PC-3 (cell line): Measurements from ENCODE around the gene RMDN2. TPM values are rescaled to one million over a fixed set of nuclear protein-coding genes. Genes with fewer than 3 reads are reported as not detected.

Experiments used
- ATAC-seq: fragments of 200-7000 bp; cut with Tn5 transposase; 2 replicates; pipeline ENCODE4 v1.9.1; 2020; ENCODE audit warnings: mild to moderate bottlenecking, moderate library complexity
- BruUV-seq: library from RNA; stranded (reverse); fragments of 400-500 nt; replicated peaks from 2 replicates; lab custom pipeline; 2021; lab: Mats Ljungman, UMichigan
- CTCF ChIA-PET: fragments of 300-600 bp; sonication (Branson Sonifier 250); formaldehyde crosslinking; loops from one replicate; lab custom pipeline; 2022; ENCODE audit warnings: antibody characterized with exemption; lab: Charles Lee
- POLR2A ChIA-PET: fragments of 300-600 bp; sonication (Branson Sonifier 250); formaldehyde crosslinking; loops from one replicate; lab custom pipeline; 2022; ENCODE audit warnings: antibody characterized with exemption; ENCODE audit not compliant: unreplicated experiment; lab: Charles Lee
- DNase-seq: peaks from one replicate; pipeline ENCODE4 v3.0.0-alpha.2; 2015
- H2AFZ ChIP-seq: fragments of 300-600 bp; sonication (generic); 2 replicates; pipeline ENCODE4 v1.6.0; 2016; ENCODE audit warnings: antibody characterized with exemption, low read length
- H3F3A ChIP-seq: fragments of 300-600 bp; sonication (generic); one replicate; pipeline ENCODE4 v1.6.0; 2017; ENCODE audit warnings: antibody characterized with exemption, low read length, control low read depth, mild to moderate bottlenecking; ENCODE audit not compliant: unreplicated experiment
- H3K27ac ChIP-seq: fragments of 300-600 bp; sonication (generic); 2 replicates; pipeline ENCODE4 v1.5.1; 2016; ENCODE audit warnings: mild to moderate bottlenecking, low read length
- H3K27me3 ChIP-seq: fragments of 300-600 bp; sonication (generic); 2 replicates; pipeline ENCODE4 v1.6.1; 2016; ENCODE audit warnings: low read length, mixed read lengths
- H3K36me3 ChIP-seq: fragments of 300-600 bp; sonication (generic); 2 replicates; pipeline ENCODE4 v1.6.1; 2016; ENCODE audit warnings: low read depth, mixed run types, low read length, mixed read lengths
- H3K4me1 ChIP-seq: fragments of 300-600 bp; sonication (generic); 2 replicates; pipeline ENCODE4 v1.5.1; 2016; ENCODE audit warnings: low read length; ENCODE audit not compliant: insufficient read depth
- H3K4me2 ChIP-seq: fragments of 300-600 bp; sonication (generic); 2 replicates; pipeline ENCODE4 v1.6.0; 2016; ENCODE audit warnings: low read length
- H3K4me3 ChIP-seq: fragments of 300-600 bp; sonication (generic); 2 replicates; pipeline ENCODE4 v1.5.1; 2016; ENCODE audit warnings: mild to moderate bottlenecking, low read length, mixed read lengths
- H3K79me2 ChIP-seq: fragments of 300-600 bp; sonication (generic); 2 replicates; pipeline ENCODE4 v1.6.1; 2017; ENCODE audit warnings: low read length, mixed read lengths
- H3K9ac ChIP-seq: fragments of 300-600 bp; sonication (generic); 2 replicates; pipeline ENCODE4 v1.6.0; 2016; ENCODE audit warnings: mild to moderate bottlenecking, low read length
- H3K9me2 ChIP-seq: fragments of 300-600 bp; sonication (generic); replicated peaks from 2 replicates; pipeline ENCODE4 v1.6.1; 2016; ENCODE audit warnings: mixed run types, low read length, mixed read lengths
- H3K9me3 ChIP-seq: fragments of 300-600 bp; sonication (generic); 2 replicates; pipeline ENCODE4 v1.6.1; 2016; ENCODE audit warnings: low read length, mixed read lengths
- H4K20me1 ChIP-seq: fragments of 300-600 bp; sonication (generic); 2 replicates; pipeline ENCODE4 v1.6.1; 2016; ENCODE audit warnings: low read length, mixed read lengths
- CTCF ChIP-seq: fragments of 300-600 bp; sonication (generic); conservative IDR thresholded peaks from 2 replicates; pipeline ENCODE4 v1.5.1; 2017; ENCODE audit warnings: antibody characterized with exemption, low read depth, mild to moderate bottlenecking, low read length
- EZH2 ChIP-seq: fragments of 300-600 bp; sonication (generic); IDR thresholded peaks from one replicate; pipeline ENCODE4 v1.6.1; 2017; ENCODE audit warnings: antibody characterized with exemption, mild to moderate bottlenecking, low read length; ENCODE audit not compliant: unreplicated experiment
- EZH2phosphoT487 ChIP-seq: fragments of 300-600 bp; sonication (generic); IDR thresholded peaks from 2 replicates; pipeline ENCODE4 v1.6.1; 2018; ENCODE audit warnings: mild to moderate bottlenecking, antibody characterized with exemption, low read length, borderline replicate concordance
- intact Hi-C: fragments of 100-400 bp; cut with micrococcal nuclease; formaldehyde crosslinking; loops from 2 replicates; pipeline ENCODE4 v1.9.0; 2023
- total RNA-seq: library from RNA; depleted of rRNA; stranded (reverse); fragments of >200 nt; gene quantifications from 2 replicates; pipeline ENCODE4 v1.2.3, GENCODE V29; 2014

RMDN2 gene
- total RNA-seq, 1 experiment from 2014 or later, result 2.6 TPM

- no peak overlapping the region for H3K4me3 ChIP-seq
- H3K36me3 ChIP-seq, result no peaks in the 10 kb centered on the region
- no peak overlapping the region for H3K4me2 ChIP-seq
- no peak overlapping the region for H2AFZ ChIP-seq
- H3K9ac ChIP-seq, result no peak overlapping the region
- CTCF ChIA-PET, result no interaction called here
- POLR2A ChIA-PET, result interaction anchor here (0.7 kb wide), 1 partner anchor 470 kb away, joined by 4 read pairs; no protein-coding TSS in a partner anchor
- intact Hi-C loops, result no loop called here
- H3K27ac ChIP-seq, result no peak overlapping the region
- no peaks in the 10 kb centered on the region for H3K9me2 ChIP-seq
- no TSS peak for BruUV-seq
- ATAC-seq (no peak), DNase-seq (no peak)
- TF ChIP-seq CTCF (no peak), EZH2phosphoT487 (no peak), EZH2 (no peak)
- H3K27me3 ChIP-seq, result no peaks in the 10 kb centered on the region
- H3F3A ChIP-seq, result no peaks in the 10 kb centered on the region
- H3K9me3 ChIP-seq, result no peaks in the 10 kb centered on the region
- no peaks in the 10 kb centered on the region for H3K4me1 ChIP-seq
- no peaks in the 10 kb centered on the region for H3K79me2 ChIP-seq
- no peaks in the 10 kb centered on the region for H4K20me1 ChIP-seq
These were observed 43.1 kb upstream of the RMDN2 start for GRCh38 chr2:37882036-37882435.

- TF ChIP-seq CTCF, result no peak
- POLR2A ChIA-PET, result no interaction called here
These were observed 41.6 kb upstream of the RMDN2 start for GRCh38 chr2:37883518-37883917.

GRCh38 chr2:37885329-37885993 is 39.6 kb upstream of the RMDN2 start:
- CTCF ChIA-PET, result no interaction called here
- POLR2A ChIA-PET, result interaction anchor here (0.7 kb wide), 1 partner anchor 20 kb away, joined by 3 read pairs; no protein-coding TSS in a partner anchor
- no TSS peak for BruUV-seq

More at GRCh38 chr2:37883518-37883917, 41.6 kb upstream of the RMDN2 start:
- H3K4me1 ChIP-seq, result no peaks in the 10 kb centered on the region
- H3K9me2 ChIP-seq, result no peaks in the 10 kb centered on the region
- no peak for DNase-seq
- H3K27me3 ChIP-seq, result no peaks in the 10 kb centered on the region
- no peak overlapping the region for H3K27ac ChIP-seq
- no peaks in the 10 kb centered on the region for H4K20me1 ChIP-seq
- H3K4me3 ChIP-seq, result no peak overlapping the region
- no peaks in the 10 kb centered on the region for H3K36me3 ChIP-seq
- intact Hi-C loops, result no loop called here
- no TSS peak for BruUV-seq
- CTCF ChIA-PET, result no interaction called here
- H3K9me3 ChIP-seq, result no peaks in the 10 kb centered on the region
- H2AFZ ChIP-seq, result no peak overlapping the region
- no peak overlapping the region for H3K9ac ChIP-seq
- H3K4me2 ChIP-seq, result no peak overlapping the region
- ATAC-seq, result no peak
- H3K79me2 ChIP-seq, result no peaks in the 10 kb centered on the region
- H3F3A ChIP-seq, result no peaks in the 10 kb centered on the region

More at GRCh38 chr2:37885329-37885993, 39.6 kb upstream of the RMDN2 start:
- H3K36me3 ChIP-seq, result no peaks in the 10 kb centered on the region
- DNase-seq (no peak), ATAC-seq (no peak)
- no peaks in the 10 kb centered on the region for H3F3A ChIP-seq
- H3K9me2 ChIP-seq, result no peaks in the 10 kb centered on the region
- H2AFZ ChIP-seq, result no peak overlapping the region
- H3K79me2 ChIP-seq, result no peaks in the 10 kb centered on the region
- no peak overlapping the region for H3K4me3 ChIP-seq
- TF ChIP-seq EZH2 (no peak), CTCF (no peak), EZH2phosphoT487 (no peak)
- no peak overlapping the region for H3K4me2 ChIP-seq
- H3K9ac ChIP-seq, result no peak overlapping the region
- intact Hi-C loops, result no loop called here
- H3K4me1 ChIP-seq, result no peaks in the 10 kb centered on the region
- no peak overlapping the region for H3K27ac ChIP-seq
- H4K20me1 ChIP-seq, result no peaks in the 10 kb centered on the region
- H3K9me3 ChIP-seq, result no peaks in the 10 kb centered on the region
- no peaks in the 10 kb centered on the region for H3K27me3 ChIP-seq
